HEK293 (cell line): ENCODE results near the gene NAV3.

Source experiments
- CTCF ChIA-PET: fragments of 350-600 bp; formaldehyde crosslinking; extraction: SDS; loops from one replicate; lab custom pipeline; 2021; ENCODE audit warnings: antibody characterized with exemption; lab: Yijun Ruan, JAX
- POLR2A ChIA-PET: fragments of 300-600 bp; formaldehyde crosslinking; extraction: SDS; loops from one replicate; lab custom pipeline; 2020; ENCODE audit warnings: antibody characterized with exemption, inconsistent platforms; lab: Yijun Ruan, JAX
- H3K27ac ChIP-seq: fragments of 200-500 bp; sonication (Bioruptor generic); 2 replicates; pipeline ENCODE4 v1.5.1; 2014; ENCODE audit warnings: low read depth, low read length, control low read depth, inconsistent platforms; ENCODE audit errors: extremely low read depth
- H3K36me3 ChIP-seq, 2 experiments: fragments of 200-500 bp in 1 of 2; sonication (Bioruptor generic) in 1 of 2; 1 replicate in 1 of 2; 2 replicates in 1 of 2; pipeline ENCODE4 v1.5.1; 2014 to 2017; ENCODE audit warnings: inconsistent platforms in 2 of 2, low read length in 2 of 2; ENCODE audit not compliant: control insufficient read depth in 2 of 2, insufficient read depth in 1 of 2
- H3K4me1 ChIP-seq: fragments of 200-500 bp; sonication (Bioruptor generic); 2 replicates; pipeline ENCODE4 v1.5.1; 2014; ENCODE audit warnings: mild to moderate bottlenecking, low read length, inconsistent platforms; ENCODE audit not compliant: control insufficient read depth, insufficient read depth
- H3K4me3 ChIP-seq: 2 replicates; pipeline ENCODE4 v1.5.1; 2011; ENCODE audit warnings: low read depth, mild to moderate bottlenecking, control low read depth, low read length, moderate library complexity
- H3K9me3 ChIP-seq: fragments of 200-500 bp; sonication (Bioruptor generic); 2 replicates; pipeline ENCODE4 v1.5.1; 2014; ENCODE audit warnings: low read depth, low read length, inconsistent platforms; ENCODE audit not compliant: control insufficient read depth, insufficient read depth
- FEZF1 ChIP-seq: fragments of 450-650 bp; formaldehyde crosslinking; IDR thresholded peaks from 2 replicates; pipeline ENCODE4 v1.5.1; 2016; ENCODE audit warnings: missing biosample characterization, missing genetic modification characterization
- HOXC10 ChIP-seq: sonication (generic); formaldehyde crosslinking; IDR thresholded peaks from 2 replicates; pipeline ENCODE4 v1.8.1; 2023; ENCODE audit warnings: mild to moderate bottlenecking, missing genetic modification reagents
- IKZF3 ChIP-seq: fragments of 450-650 bp; IDR thresholded peaks from 2 replicates; pipeline ENCODE4 v1.5.0; 2018; ENCODE audit warnings: missing biosample characterization, mild to moderate bottlenecking, missing genetic modification characterization, moderate library complexity
- KLF9 ChIP-seq: fragments of 450-650 bp; formaldehyde crosslinking; IDR thresholded peaks from 2 replicates; pipeline ENCODE4 v1.5.1; 2016; ENCODE audit warnings: missing biosample characterization, missing genetic modification characterization, low read depth
- TSHZ1 ChIP-seq: fragments of 450-650 bp; formaldehyde crosslinking; IDR thresholded peaks from 2 replicates; pipeline ENCODE4 v1.5.1; 2016; ENCODE audit warnings: missing biosample characterization, missing genetic modification characterization, borderline replicate concordance
- WT1 ChIP-seq: fragments of 450-650 bp; formaldehyde crosslinking; IDR thresholded peaks from 2 replicates; pipeline ENCODE4 v1.5.1; 2016; ENCODE audit warnings: missing biosample characterization, missing genetic modification characterization
- YY2 ChIP-seq: fragments of 450-650 bp; formaldehyde crosslinking; IDR thresholded peaks from 2 replicates; pipeline ENCODE4 v1.5.1; 2016; ENCODE audit warnings: missing biosample characterization, missing genetic modification characterization
- ZNF114 ChIP-seq: fragments of 450-650 bp; formaldehyde crosslinking; IDR thresholded peaks from 2 replicates; pipeline ENCODE4 v1.5.0; 2017; ENCODE audit warnings: missing biosample characterization, missing genetic modification characterization
- ZNF184 ChIP-seq: fragments of 450-650 bp; IDR thresholded peaks from 2 replicates; pipeline ENCODE4 v1.5.1; 2018; ENCODE audit warnings: missing biosample characterization, mild to moderate bottlenecking, missing genetic modification characterization
- ZNF24 ChIP-seq: fragments of 450-650 bp; formaldehyde crosslinking; IDR thresholded peaks from 2 replicates; pipeline ENCODE4 v1.5.1; 2016; ENCODE audit warnings: missing biosample characterization, missing genetic modification characterization
- ZNF324 ChIP-seq: fragments of 450-650 bp; formaldehyde crosslinking; IDR thresholded peaks from 2 replicates; pipeline ENCODE4 v1.5.1; 2016; ENCODE audit warnings: missing biosample characterization, missing genetic modification characterization
- ZNF426 ChIP-seq: fragments of 450-650 bp; formaldehyde crosslinking; IDR thresholded peaks from 2 replicates; pipeline ENCODE4 v1.5.1; 2017; ENCODE audit warnings: missing biosample characterization, missing genetic modification characterization, mild to moderate bottlenecking, inconsistent platforms, moderate library complexity
- ZNF510 ChIP-seq: fragments of 450-650 bp; formaldehyde crosslinking; IDR thresholded peaks from 2 replicates; pipeline ENCODE4 v1.5.1; 2018; ENCODE audit warnings: mild to moderate bottlenecking, missing genetic modification characterization, missing biosample characterization; ENCODE audit not compliant: insufficient replicate concordance
- ZNF529 ChIP-seq: fragments of 450-650 bp; formaldehyde crosslinking; IDR thresholded peaks from 2 replicates; pipeline ENCODE4 v1.5.1; 2017; ENCODE audit warnings: missing genetic modification characterization, missing biosample characterization; ENCODE audit not compliant: insufficient replicate concordance
- ZNF561 ChIP-seq: fragments of 450-650 bp; IDR thresholded peaks from 2 replicates; pipeline ENCODE4 v1.5.1; 2018; ENCODE audit warnings: missing biosample characterization, missing genetic modification characterization, borderline replicate concordance
- ZNF571 ChIP-seq: fragments of 450-650 bp; formaldehyde crosslinking; IDR thresholded peaks from 2 replicates; pipeline ENCODE4 v1.5.0; 2017; ENCODE audit warnings: missing biosample characterization, missing genetic modification characterization
- ZNF621 ChIP-seq: fragments of 450-650 bp; formaldehyde crosslinking; IDR thresholded peaks from 2 replicates; pipeline ENCODE4 v1.5.1; 2017; ENCODE audit warnings: missing biosample characterization, missing genetic modification characterization
- ZNF624 ChIP-seq: fragments of 450-650 bp; formaldehyde crosslinking; IDR thresholded peaks from 2 replicates; pipeline ENCODE4 v1.5.1; 2017; ENCODE audit warnings: missing biosample characterization, missing genetic modification characterization
- ZNF629 ChIP-seq: fragments of 450-650 bp; formaldehyde crosslinking; IDR thresholded peaks from 2 replicates; pipeline ENCODE4 v1.5.1; 2017; ENCODE audit warnings: missing biosample characterization, missing genetic modification characterization
- ZNF76 ChIP-seq: fragments of 450-650 bp; formaldehyde crosslinking; IDR thresholded peaks from 2 replicates; pipeline ENCODE4; 2016; ENCODE audit warnings: low read depth, missing biosample characterization, missing genetic modification characterization, borderline replicate concordance
- ZNF768 ChIP-seq: fragments of 450-650 bp; formaldehyde crosslinking; IDR thresholded peaks from 2 replicates; pipeline ENCODE4 v1.5.1; 2018; ENCODE audit warnings: missing biosample characterization, mild to moderate bottlenecking, missing genetic modification characterization
- ZNF792 ChIP-seq: fragments of 450-650 bp; formaldehyde crosslinking; IDR thresholded peaks from 2 replicates; pipeline ENCODE4 v1.5.1; 2016; ENCODE audit warnings: missing biosample characterization, missing genetic modification characterization
- TF ChIP-seq, protein P1 (sequence below): IDR thresholded peaks from 2 replicates; pipeline ENCODE4 v1.6.1; 2011; ENCODE audit warnings: mild to moderate bottlenecking, low read depth, low read length, borderline replicate concordance
- TF ChIP-seq, protein P2 (sequence below): fragments of 450-650 bp; formaldehyde crosslinking; IDR thresholded peaks from 2 replicates; pipeline ENCODE4 v1.5.0; 2017; ENCODE audit warnings: missing biosample characterization, missing genetic modification characterization, borderline replicate concordance
- TF ChIP-seq, protein P3 (sequence below): fragments of 450-650 bp; formaldehyde crosslinking; conservative IDR thresholded peaks from 2 replicates; pipeline ENCODE4 v1.5.1; 2016; ENCODE audit warnings: low read depth, missing biosample characterization, missing genetic modification characterization

The NAV3 gene

DNA sequence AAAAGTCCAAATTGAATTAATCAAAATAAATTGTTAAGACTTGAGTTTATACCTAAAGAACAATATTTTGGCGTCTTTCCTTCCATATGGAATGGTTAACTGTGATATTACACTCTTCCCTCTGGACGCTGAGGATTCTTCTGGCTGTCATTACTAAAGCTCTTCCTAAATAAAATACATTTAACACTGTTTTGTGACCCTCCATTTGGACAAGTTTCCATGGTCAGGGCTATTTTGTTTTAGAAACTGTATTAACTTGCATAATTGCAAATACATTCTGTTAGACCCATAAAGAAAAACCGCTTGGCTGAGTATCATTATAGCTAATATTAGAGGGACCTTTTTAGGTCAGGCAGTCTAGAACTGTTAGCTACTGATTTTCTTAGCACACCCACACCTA is 87.4 kb downstream of the NAV3 start:
- Histone ChIP-seq H3K36me3 (no peaks in the 10 kb centered on the region), H3K9me3 (no peaks in the 10 kb centered on the region), H3K4me1 (peaks cover 10% of the 10 kb centered on the region), H3K27ac (no peak overlapping the region), H3K4me3 (no peak overlapping the region)
- no peak for TF ChIP-seq ZNF426 (tag by site-specific recombination)
- TF ChIP-seq, protein P1, sequence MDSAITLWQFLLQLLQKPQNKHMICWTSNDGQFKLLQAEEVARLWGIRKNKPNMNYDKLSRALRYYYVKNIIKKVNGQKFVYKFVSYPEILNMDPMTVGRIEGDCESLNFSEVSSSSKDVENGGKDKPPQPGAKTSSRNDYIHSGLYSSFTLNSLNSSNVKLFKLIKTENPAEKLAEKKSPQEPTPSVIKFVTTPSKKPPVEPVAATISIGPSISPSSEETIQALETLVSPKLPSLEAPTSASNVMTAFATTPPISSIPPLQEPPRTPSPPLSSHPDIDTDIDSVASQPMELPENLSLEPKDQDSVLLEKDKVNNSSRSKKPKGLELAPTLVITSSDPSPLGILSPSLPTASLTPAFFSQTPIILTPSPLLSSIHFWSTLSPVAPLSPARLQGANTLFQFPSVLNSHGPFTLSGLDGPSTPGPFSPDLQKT, result no peak
- no peak for TF ChIP-seq KLF9 (tag by site-specific recombination)
- TF ChIP-seq, protein P2, sequence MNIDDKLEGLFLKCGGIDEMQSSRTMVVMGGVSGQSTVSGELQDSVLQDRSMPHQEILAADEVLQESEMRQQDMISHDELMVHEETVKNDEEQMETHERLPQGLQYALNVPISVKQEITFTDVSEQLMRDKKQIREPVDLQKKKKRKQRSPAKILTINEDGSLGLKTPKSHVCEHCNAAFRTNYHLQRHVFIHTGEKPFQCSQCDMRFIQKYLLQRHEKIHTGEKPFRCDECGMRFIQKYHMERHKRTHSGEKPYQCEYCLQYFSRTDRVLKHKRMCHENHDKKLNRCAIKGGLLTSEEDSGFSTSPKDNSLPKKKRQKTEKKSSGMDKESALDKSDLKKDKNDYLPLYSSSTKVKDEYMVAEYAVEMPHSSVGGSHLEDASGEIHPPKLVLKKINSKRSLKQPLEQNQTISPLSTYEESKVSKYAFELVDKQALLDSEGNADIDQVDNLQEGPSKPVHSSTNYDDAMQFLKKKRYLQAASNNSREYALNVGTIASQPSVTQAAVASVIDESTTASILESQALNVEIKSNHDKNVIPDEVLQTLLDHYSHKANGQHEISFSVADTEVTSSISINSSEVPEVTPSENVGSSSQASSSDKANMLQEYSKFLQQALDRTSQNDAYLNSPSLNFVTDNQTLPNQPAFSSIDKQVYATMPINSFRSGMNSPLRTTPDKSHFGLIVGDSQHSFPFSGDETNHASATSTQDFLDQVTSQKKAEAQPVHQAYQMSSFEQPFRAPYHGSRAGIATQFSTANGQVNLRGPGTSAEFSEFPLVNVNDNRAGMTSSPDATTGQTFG (tag by site-specific recombination), result no peak
- no peak for TF ChIP-seq WT1 (tag by site-specific recombination)
- TF ChIP-seq TSHZ1 (tag by site-specific recombination), result no peak
- no peak for TF ChIP-seq ZNF24 (tag by site-specific recombination)
- no peak for TF ChIP-seq ZNF510
- TF ChIP-seq ZNF76 (tag by site-specific recombination), result no peak
- TF ChIP-seq ZNF624 (tag by site-specific recombination), result no peak
- TF ChIP-seq ZNF621 (tag by site-specific recombination), result no peak
- no peak for TF ChIP-seq ZNF561 (tag by site-specific recombination)
- no peak for TF ChIP-seq ZNF324 (tag by site-specific recombination)
- no peak for TF ChIP-seq ZNF184 (tag by site-specific recombination)
- ChIA-PET POLR2A (no interaction called here), CTCF (interaction anchor here (0.7 to 1.8 kb wide), 4 partner anchors 7 to 197 kb away, joined by 3 to 8 read pairs (median 4); no protein-coding TSS in a partner anchor)

- Histone ChIP-seq H3K9me3 (no peaks in the 10 kb centered on the region), H3K4me3 (no peak overlapping the region), H3K27ac (no peak overlapping the region), H3K36me3 (no peaks in the 10 kb centered on the region), H3K4me1 (peaks cover 6% of the 10 kb centered on the region)
- TF ChIP-seq, protein P3, sequence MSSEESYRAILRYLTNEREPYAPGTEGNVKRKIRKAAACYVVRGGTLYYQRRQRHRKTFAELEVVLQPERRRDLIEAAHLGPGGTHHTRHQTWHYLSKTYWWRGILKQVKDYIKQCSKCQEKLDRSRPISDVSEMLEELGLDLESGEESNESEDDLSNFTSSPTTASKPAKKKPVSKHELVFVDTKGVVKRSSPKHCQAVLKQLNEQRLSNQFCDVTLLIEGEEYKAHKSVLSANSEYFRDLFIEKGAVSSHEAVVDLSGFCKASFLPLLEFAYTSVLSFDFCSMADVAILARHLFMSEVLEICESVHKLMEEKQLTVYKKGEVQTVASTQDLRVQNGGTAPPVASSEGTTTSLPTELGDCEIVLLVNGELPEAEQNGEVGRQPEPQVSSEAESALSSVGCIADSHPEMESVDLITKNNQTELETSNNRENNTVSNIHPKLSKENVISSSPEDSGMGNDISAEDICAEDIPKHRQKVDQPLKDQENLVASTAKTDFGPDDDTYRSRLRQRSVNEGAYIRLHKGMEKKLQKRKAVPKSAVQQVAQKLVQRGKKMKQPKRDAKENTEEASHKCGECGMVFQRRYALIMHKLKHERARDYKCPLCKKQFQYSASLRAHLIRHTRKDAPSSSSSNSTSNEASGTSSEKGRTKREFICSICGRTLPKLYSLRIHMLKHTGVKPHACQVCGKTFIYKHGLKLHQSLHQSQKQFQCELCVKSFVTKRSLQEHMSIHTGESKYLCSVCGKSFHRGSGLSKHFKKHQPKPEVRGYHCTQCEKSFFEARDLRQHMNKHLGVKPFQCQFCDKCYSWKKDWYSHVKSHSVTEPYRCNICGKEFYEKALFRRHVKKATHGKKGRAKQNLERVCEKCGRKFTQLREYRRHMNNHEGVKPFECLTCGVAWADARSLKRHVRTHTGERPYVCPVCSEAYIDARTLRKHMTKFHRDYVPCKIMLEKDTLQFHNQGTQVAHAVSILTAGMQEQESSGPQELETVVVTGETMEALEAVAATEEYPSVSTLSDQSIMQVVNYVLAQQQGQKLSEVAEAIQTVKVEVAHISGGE (tag by site-specific recombination), result no peak
- TF ChIP-seq ZNF571 (tag by site-specific recombination) (no peak), ZNF768 (tag by site-specific recombination) (no peak), FEZF1 (tag by site-specific recombination) (no peak), IKZF3 (tag by site-specific recombination) (no peak), ZNF792 (tag by site-specific recombination) (no peak), ZNF629 (tag by site-specific recombination) (no peak), ZNF114 (no peak), YY2 (tag by site-specific recombination) (no peak), ZNF529 (tag by site-specific recombination) (no peak), HOXC10 (no peak)
- CTCF ChIA-PET, result interaction anchor here (1.5 kb wide), 1 partner anchor 195 kb away, joined by 3 read pairs; no protein-coding TSS in a partner anchor
- POLR2A ChIA-PET, result no interaction called here
These were observed 88.8 kb downstream of the NAV3 start for GRCh38 chr12:77919450-77919849.
